Left lung (tissue), 10 donors: ENCODE measurements around the gene ZMYM3. TPM values are rescaled to one million over a fixed set of nuclear protein-coding genes. Genes with fewer than 3 reads are reported as not detected.

Experiments
- ATAC-seq: fragments of 200-7000 bp; cut with Tn5 transposase; one replicate; pipeline ENCODE4 v1.9.1; 2020; ENCODE audit warnings: moderate library complexity
- DNase-seq, 4 donors: peaks; one replicate each; pipeline ENCODE4 v3.0.0-alpha.2; 2013 to 2020
- H3K27ac ChIP-seq, 2 donors: fragments of 200-600 bp; sonication (generic) in 1 of 2; one replicate each; pipeline versions ENCODE4 v1.5.0 to v1.8.0; 2020 to 2021
- H3K27me3 ChIP-seq, 2 donors: fragments of 200-600 bp; sonication (generic) in 1 of 2; one replicate each; pipeline versions ENCODE4 v1.5.0 to v1.8.0; 2020 to 2021
- H3K36me3 ChIP-seq, 2 donors: fragments of 200-600 bp; sonication (generic) in 1 of 2; one replicate each; pipeline versions ENCODE4 v1.5.0 to v1.8.0; 2020 to 2021
- H3K4me1 ChIP-seq, 2 donors: fragments of 200-600 bp; one replicate each; pipeline ENCODE4 v1.8.0; 2021
- H3K4me3 ChIP-seq, 2 donors: fragments of 200-600 bp; sonication (generic) in 1 of 2; one replicate each; pipeline versions ENCODE4 v1.5.0 to v1.8.0; 2020 to 2021; ENCODE audit warnings: mild to moderate bottlenecking in 1 of 2
- H3K9me3 ChIP-seq, 2 donors: fragments of 200-600 bp; sonication (generic) in 1 of 2; one replicate each; pipeline versions ENCODE4 v1.5.0 to v1.8.0; 2020 to 2021
- CTCF ChIP-seq, 2 donors: fragments of 200-600 bp; sonication (generic) in 1 of 2; IDR thresholded peaks; one replicate each; pipeline versions ENCODE4 v1.5.0 to v1.8.0; 2021; ENCODE audit warnings: antibody characterized with exemption in 2 of 2
- intact Hi-C, 2 donors: fragments of 100-400 bp; cut with DNase I; formaldehyde crosslinking; loops; one replicate each; pipeline versions ENCODE4 v1.11.2 to v1.14.2; 2022
- polyA plus RNA-seq, 6 donors: library from polyadenylated mRNA; unstranded; fragments of 120-200 nt; gene quantifications; one replicate each; pipeline ENCODE4 v1.2.1, GENCODE V29; 2013; ENCODE audit not compliant: insufficient read length in 6 of 6
- total RNA-seq, 2 donors: library from RNA; stranded (reverse); fragmentation: NEBNext Ultra II Directional; extraction: Animal tissue kit (Norgen Biotek cat#: 25700); gene quantifications; one replicate each; pipeline ENCODE4 v1.2.1, GENCODE V29; 2021
- donor health status: DM: no; HTN: yes; CAD: no.
- donor health status: DM: no; HTN: no; CAD: no.

ZMYM3 gene
- total and polyA plus RNA-seq, 8 donors: 19.5 to 63.8 (median 59.5) TPM

- Histone ChIP-seq H3K4me1 (no peaks in the 10 kb centered on the region), H3K36me3 (no peaks in the 10 kb centered on the region)
- DNase-seq: no peak
Measured at GRCh38 chrX:71191248-71191647, 62.7 kb downstream of the ZMYM3 start.

More at GRCh38 chrX:71191248-71191647, 62.7 kb downstream of the ZMYM3 start:
- Histone ChIP-seq H3K27ac (no peak overlapping the region), H3K9me3 (no peaks in the 10 kb centered on the region), H3K27me3 (no peaks in the 10 kb centered on the region), H3K4me3 (no peak overlapping the region)
- intact Hi-C loops: no loop called here
- no peak for TF ChIP-seq CTCF (IDR thresholded peaks at IDR 0.05)
- no peak for ATAC-seq

Other genes with a start within 250 kb of the ZMYM3 start
- 10 to 100 TPM; 54.6 to 69.2 TPM for gene SNX12, start 185.8 kb downstream of the ZMYM3 start, total RNA-seq
- gene SNX12, start 185.8 kb downstream of the ZMYM3 start, polyA plus RNA-seq: 10 to 100 TPM; 53.0 to 62.4 (median 55.7) TPM
- 10 to 100 TPM; 19.0 to 19.6 TPM for gene FOXO4, start 158.3 kb downstream of the ZMYM3 start, total RNA-seq
- gene FOXO4, start 158.3 kb downstream of the ZMYM3 start, polyA plus RNA-seq: 10 to 100 TPM; 13.2 to 21.4 (median 19.1) TPM
- under 1 TPM in 1 of 2 donors, not detected in 1; 0.84 TPM for gene CXorf65, start 147.4 kb downstream of the ZMYM3 start, total RNA-seq
- under 1 TPM in 1 of 6 donors, not detected in 5; 0.52 TPM for gene CXorf65, start 147.4 kb downstream of the ZMYM3 start, polyA plus RNA-seq
- 10 to 100 TPM; 12.0 to 36.0 TPM for gene IL2RG, start 142.6 kb downstream of the ZMYM3 start, total RNA-seq
- 1 to 10 TPM; 2.1 to 3.9 (median 3.1) TPM for gene IL2RG, start 142.6 kb downstream of the ZMYM3 start, polyA plus RNA-seq
- 10 to 100 TPM; 37.0 to 42.7 TPM for gene MED12, start 135.5 kb downstream of the ZMYM3 start, total RNA-seq
- 10 to 100 TPM; 57.6 to 67.4 (median 62.0) TPM for gene MED12, start 135.5 kb downstream of the ZMYM3 start, polyA plus RNA-seq
- 1 to 10 TPM; 1.0 to 4.5 TPM for gene NLGN3, start 109.3 kb downstream of the ZMYM3 start, total RNA-seq
- gene NLGN3, start 109.3 kb downstream of the ZMYM3 start, polyA plus RNA-seq: 1 to 10 TPM; 5.5 to 8.4 (median 6.8) TPM
- under 1 TPM; 0.21 to 0.67 TPM for gene GJB1, start 30.9 kb downstream of the ZMYM3 start, total RNA-seq
- 1 to 10 TPM; 3.2 to 6.6 (median 5.2) TPM for gene GJB1, start 30.9 kb downstream of the ZMYM3 start, polyA plus RNA-seq
- 100 to 1,000 TPM; 241 to 245 TPM for gene NONO, start 29.5 kb upstream of the ZMYM3 start, total RNA-seq
- gene NONO, start 29.5 kb upstream of the ZMYM3 start, polyA plus RNA-seq: 100 to 1,000 TPM; 606 to 739 (median 643) TPM
- gene ITGB1BP2, start 47.6 kb upstream of the ZMYM3 start, total RNA-seq: 1 to 10 TPM in 1 of 2 donors, under 1 TPM in 1; 0.99 to 3.0 TPM
- gene ITGB1BP2, start 47.6 kb upstream of the ZMYM3 start, polyA plus RNA-seq: 1 to 10 TPM; 2.2 to 2.9 (median 2.6) TPM
- 10 to 100 TPM; 26.2 to 31.6 TPM for gene TAF1, start 112.2 kb upstream of the ZMYM3 start, total RNA-seq
- 10 to 100 TPM; 53.8 to 66.4 (median 59.6) TPM for gene TAF1, start 112.2 kb upstream of the ZMYM3 start, polyA plus RNA-seq